Stomach smooth muscle (tissue), 2 donors: Measurements from ENCODE around the gene CLDN7.

Source experiments
- H3K27ac ChIP-seq: one replicate; pipeline ENCODE4 v1.7.0; 2013; ENCODE audit warnings: mild to moderate bottlenecking, low read length, inconsistent platforms
- H3K27me3 ChIP-seq, 2 donors: one replicate each; pipeline ENCODE4 v1.7.0; 2013; ENCODE audit warnings: low read length in 2 of 2; ENCODE audit not compliant: insufficient read depth in 2 of 2, control insufficient read depth in 1 of 2
- H3K36me3 ChIP-seq, 2 donors: one replicate each; pipeline ENCODE4 v1.7.0; 2013; ENCODE audit warnings: low read length in 2 of 2; ENCODE audit not compliant: control insufficient read depth in 2 of 2, insufficient read depth in 2 of 2
- H3K4me1 ChIP-seq: one replicate; pipeline ENCODE4 v1.7.0; 2013; ENCODE audit warnings: low read length; ENCODE audit not compliant: control insufficient read depth, insufficient read depth
- H3K4me3 ChIP-seq, 2 donors: one replicate each; pipeline ENCODE4 v1.7.0; 2013; ENCODE audit warnings: low read length in 2 of 2
- H3K9ac ChIP-seq, 2 donors: one replicate each; pipeline ENCODE4 v1.7.0; 2013; ENCODE audit warnings: low read length in 2 of 2, mild to moderate bottlenecking in 1 of 2
- H3K9me3 ChIP-seq, 2 donors: one replicate each; pipeline ENCODE4 v1.7.0; 2013; ENCODE audit warnings: low read length in 2 of 2; ENCODE audit not compliant: control insufficient read depth in 2 of 2
- donor health status: healthy.
- donor health status: Pancreatic carcinoma.

The CLDN7 gene

GRCh38 chr17:7218166-7218565, 44.1 kb downstream of the CLDN7 start:
- Histone ChIP-seq H3K27me3 (no peaks in the 10 kb centered on the region), H3K4me1 (peaks cover 76% of the 10 kb centered on the region), H3K36me3 (peaks cover 11% of the 10 kb centered on the region in 2 donors), H3K9me3 (no peaks in the 10 kb centered on the region), H3K4me3 (peak overlapping the region; percentile 67 to 74), H3K9ac (peak overlapping the region; percentile 62 to 70), H3K27ac (peak overlapping the region; percentile 68)

- H3K27me3 ChIP-seq, result no peaks in the 10 kb centered on the region
- peak overlapping the region; percentile 62 to 71 for H3K9ac ChIP-seq
- peak overlapping the region; percentile 80 for H3K27ac ChIP-seq
- no peaks in the 10 kb centered on the region for H3K9me3 ChIP-seq
- H3K4me1 ChIP-seq, result peaks cover 75% of the 10 kb centered on the region
- peak overlapping the region; percentile 67 to 74 for H3K4me3 ChIP-seq
- peaks cover 3% of the 10 kb centered on the region in 2 donors for H3K36me3 ChIP-seq
Observed at GRCh38 chr17:7217113-7217987, 44.9 kb downstream of the CLDN7 start.

DNA sequence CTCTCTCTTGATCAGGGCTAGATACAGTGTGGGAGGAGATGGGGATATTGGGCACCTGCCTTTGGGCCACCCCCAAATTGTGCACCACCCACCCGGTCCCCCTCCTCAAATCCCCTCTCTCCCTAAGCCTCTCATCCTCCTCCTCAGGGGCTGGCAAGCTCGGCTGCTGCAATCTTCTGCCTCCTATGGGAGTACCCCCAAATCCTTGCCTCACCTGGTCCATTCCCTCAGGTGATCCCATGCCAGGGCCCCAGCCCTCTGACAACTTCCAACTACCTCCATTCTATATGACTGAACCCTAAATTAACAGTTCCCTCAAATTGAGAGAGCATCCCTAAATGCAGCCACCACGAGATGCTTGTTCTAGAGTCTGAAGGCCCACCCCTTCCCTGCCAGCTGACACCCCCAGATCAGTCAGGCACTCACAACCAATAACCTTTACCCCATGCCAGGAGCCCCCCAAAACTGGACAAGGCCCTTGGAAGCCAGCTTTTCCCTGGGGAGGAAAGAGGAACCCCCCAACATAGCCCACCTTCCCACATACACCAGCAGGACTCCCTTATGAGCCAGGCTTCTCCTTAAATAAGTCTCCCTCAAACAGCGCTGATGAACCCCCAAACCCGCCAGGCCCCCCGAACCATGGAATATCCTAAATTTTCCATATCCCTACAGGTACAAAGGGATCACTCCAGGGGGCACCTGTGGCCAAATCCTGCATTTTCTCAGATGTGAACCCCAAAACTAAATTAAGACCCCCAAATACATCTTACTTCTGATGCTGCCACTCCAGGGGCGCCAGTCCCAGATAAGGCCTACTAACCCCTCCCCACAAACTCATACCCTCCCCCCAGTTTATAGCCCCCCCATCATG, 45.8 kb downstream of the CLDN7 start:
- Histone ChIP-seq H3K4me1 (peaks cover 69% of the 10 kb centered on the region), H3K27me3 (no peaks in the 10 kb centered on the region), H3K9me3 (no peaks in the 10 kb centered on the region), H3K4me3 (peak overlapping the region; percentile 56 to 65), H3K27ac (peak overlapping the region; percentile 80), H3K36me3 (no peaks in the 10 kb centered on the region), H3K9ac (peak overlapping the region; percentile 51 to 71)

GRCh38 chr17:7215652-7216180, 46.6 kb downstream of the CLDN7 start:
- Histone ChIP-seq H3K9ac (peak overlapping the region; percentile 36 to 37), H3K27me3 (no peaks in the 10 kb centered on the region), H3K36me3 (no peaks in the 10 kb centered on the region), H3K4me3 (peak overlapping the region; percentile 68 to 83), H3K27ac (peak overlapping the region; percentile 80), H3K4me1 (peaks cover 67% of the 10 kb centered on the region), H3K9me3 (no peaks in the 10 kb centered on the region)

- Histone ChIP-seq H3K4me1 (peaks cover 61% of the 10 kb centered on the region), H3K36me3 (no peaks in the 10 kb centered on the region), H3K9me3 (no peaks in the 10 kb centered on the region), H3K27me3 (no peaks in the 10 kb centered on the region), H3K9ac (peak overlapping the region in 1 of 2 donors; percentile 37), H3K4me3 (peak overlapping the region; percentile 68 to 83), H3K27ac (peak overlapping the region; percentile 70)
Observed at GRCh38 chr17:7215136-7215638, 47.1 kb downstream of the CLDN7 start.

DNA sequence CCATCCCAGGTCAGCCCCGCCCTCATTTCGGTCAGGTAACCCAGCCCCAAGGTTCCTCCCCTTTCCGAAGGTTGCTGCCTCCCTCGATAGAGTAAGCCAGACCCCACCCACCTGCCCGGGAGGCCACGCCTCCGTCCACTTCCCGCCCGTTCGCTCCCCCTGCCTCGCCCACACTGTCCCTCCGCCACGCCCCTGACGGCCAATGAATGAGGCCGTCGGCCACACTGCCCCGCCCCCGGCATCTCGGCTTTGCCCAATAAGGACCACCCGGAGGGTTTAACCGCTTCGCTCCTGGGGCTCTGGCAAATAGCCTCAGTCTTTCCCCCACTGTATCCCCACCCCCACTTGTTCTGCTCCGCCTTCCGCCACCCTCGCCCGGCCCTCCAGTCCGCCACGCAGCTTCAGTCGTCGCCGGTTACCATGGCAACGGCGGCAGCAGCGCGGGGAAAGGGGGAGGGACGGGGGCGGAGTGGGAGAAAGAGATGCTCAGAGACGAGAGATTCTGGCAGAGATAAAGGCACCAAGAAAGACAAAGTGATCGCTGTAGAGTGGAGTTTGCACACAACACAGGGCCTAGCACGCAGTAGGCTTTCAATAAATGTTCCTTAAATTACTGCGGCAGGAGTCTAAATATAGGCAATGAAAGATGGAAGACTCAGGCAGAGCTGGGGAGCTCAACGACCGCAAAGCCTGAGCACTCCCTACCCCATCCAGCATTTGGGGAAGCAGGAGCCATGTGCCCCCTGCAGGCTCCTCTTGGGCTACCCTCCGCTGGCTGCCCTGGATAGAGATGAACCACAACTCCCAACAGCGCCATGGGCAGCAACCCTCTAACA, 47.8 kb downstream of the CLDN7 start:
- H3K9me3 ChIP-seq, result no peaks in the 10 kb centered on the region
- H3K27ac ChIP-seq, result peak overlapping the region; percentile 70
- H3K4me1 ChIP-seq, result peaks cover 58% of the 10 kb centered on the region
- H3K27me3 ChIP-seq, result no peaks in the 10 kb centered on the region
- no peaks in the 10 kb centered on the region for H3K36me3 ChIP-seq
- H3K9ac ChIP-seq, result peak overlapping the region; percentile 46 to 64
- H3K4me3 ChIP-seq, result peak overlapping the region; percentile 68 to 83

GRCh38 chr17:7213895-7214299, 48.4 kb downstream of the CLDN7 start:
- H3K36me3 ChIP-seq, result no peaks in the 10 kb centered on the region
- peaks cover 52% of the 10 kb centered on the region for H3K4me1 ChIP-seq
- H3K9me3 ChIP-seq, result no peaks in the 10 kb centered on the region
- H3K27me3 ChIP-seq, result no peaks in the 10 kb centered on the region
- H3K9ac ChIP-seq, result peak overlapping the region; percentile 36 to 46
- H3K27ac ChIP-seq, result no peak overlapping the region
- peak overlapping the region; percentile 31 to 83 for H3K4me3 ChIP-seq

- Histone ChIP-seq H3K4me3 (peak overlapping the region in 1 of 2 donors; percentile 54), H3K27me3 (no peaks in the 10 kb centered on the region), H3K4me1 (peaks cover 36% of the 10 kb centered on the region), H3K9me3 (no peaks in the 10 kb centered on the region), H3K27ac (no peak overlapping the region), H3K36me3 (no peaks in the 10 kb centered on the region), H3K9ac (no peak overlapping the region)
Observed at GRCh38 chr17:7211491-7212273, 50.6 kb downstream of the CLDN7 start.
